K562 (cell line): Measurements from ENCODE around the gene FAM53A. TPM values are rescaled to one million over a fixed set of nuclear protein-coding genes. Genes with fewer than 3 reads are reported as not detected.

ENCODE experiments used
- CTBP1 ChIP-seq: fragments of 450-650 bp; IDR thresholded peaks from 2 replicates; pipeline ENCODE4 v1.6.1; 2016; ENCODE audit warnings: borderline replicate concordance
- FOXA1 ChIP-seq: fragments of 450-650 bp; IDR thresholded peaks from 2 replicates; pipeline ENCODE4 v1.6.1; 2016; ENCODE audit warnings: mild to moderate bottlenecking, borderline replicate concordance
- GABPB1 ChIP-seq: sonication (generic); formaldehyde crosslinking; IDR thresholded peaks from 2 replicates; pipeline ENCODE4 v1.8.0; 2022; ENCODE audit warnings: mild to moderate bottlenecking, missing genetic modification reagents
- HMG20A ChIP-seq: fragments of 450-650 bp; formaldehyde crosslinking; conservative IDR thresholded peaks from 2 replicates; pipeline ENCODE4 v1.4.0; 2020; ENCODE audit warnings: mild to moderate bottlenecking, mixed read lengths
- KAT2B ChIP-seq: IDR thresholded peaks from one replicate; pipeline ENCODE4 v1.6.1; 2012; ENCODE audit warnings: low read depth, mild to moderate bottlenecking, control low read depth, inconsistent platforms, low read length, moderate library complexity
- NFYB ChIP-seq: IDR thresholded peaks from 2 replicates; pipeline ENCODE4 v1.6.1; 2011; ENCODE audit warnings: mild to moderate bottlenecking, moderate library complexity; ENCODE audit not compliant: insufficient read length; ENCODE audit errors: extremely low read depth
- RCOR1 ChIP-seq, 2 experiments: IDR thresholded peaks; 2 replicates each; pipeline ENCODE4 v1.6.1; 2012; ENCODE audit warnings: low read depth in 2 of 2, low read length in 2 of 2, borderline replicate concordance in 1 of 2, improper control_type of control experiment in 1 of 2
- ZNF41 ChIP-seq: fragments of 250-450 bp; sonication (Bioruptor Pico); conservative IDR thresholded peaks from 2 replicates; pipeline ENCODE4 v1.4.0; 2020; ENCODE audit warnings: mild to moderate bottlenecking
- polyA plus RNA-seq, 8 experiments: library from polyadenylated mRNA; depleted of rRNA in 4 of 8; stranded (reverse) in 5 of 8; unstranded in 3 of 8; fragments of >200 nt; fragmentation: Nextera tagmentation in 2 of 8; fragmentation: Illumina TruSeq in 1 of 8; extraction: Ambion mirVana in 2 of 8; extraction: Trizol in 1 of 8; gene quantifications; 2 replicates each; pipeline versions ENCODE4 v1.2.1 to v1.2.3, GENCODE V29; 2011 to 2014; ENCODE audit warnings: inconsistent platforms in 1 of 8, missing spikeins in 1 of 8
- total RNA-seq, 7 experiments: library from RNA; depleted of rRNA in 6 of 7; stranded (reverse); fragments of >200 nt in 6 of 7; fragmentation: Illumina TruSeq in 2 of 7; extraction: Trizol in 2 of 7; gene quantifications; 2 replicates each; pipeline versions ENCODE4 v1.2.1 to v1.2.3, GENCODE V29; 2011 to 2021; ENCODE audit warnings: low replicate concordance in 1 of 7
- TF ChIP-seq, protein P1 (sequence below): sonication (generic); formaldehyde crosslinking; IDR thresholded peaks from 2 replicates; pipeline ENCODE4 v1.9.0; 2022; ENCODE audit warnings: mild to moderate bottlenecking, missing genetic modification reagents
- TF ChIP-seq, protein P2 (sequence below): fragments of 450-650 bp; formaldehyde crosslinking; IDR thresholded peaks from 2 replicates; pipeline ENCODE4 v1.4.0; 2020; ENCODE audit warnings: mild to moderate bottlenecking, moderate library complexity
- TF ChIP-seq, protein P3 (sequence below): fragments of 200-800 bp; sonication (Bioruptor generic); IDR thresholded peaks from 2 replicates; pipeline ENCODE4 v1.6.1; 2017; ENCODE audit warnings: missing genetic modification characterization, missing compliant biosample characterization
- TF ChIP-seq, protein P4 (sequence below): IDR thresholded peaks from 2 replicates; pipeline ENCODE4 v1.6.1; 2011; ENCODE audit warnings: borderline replicate concordance, low read depth, mild to moderate bottlenecking, moderate library complexity, low read length; ENCODE audit not compliant: insufficient read depth, poor library complexity, severe bottlenecking

Gene FAM53A
- total and polyA plus RNA-seq, 9 of the 15 experiments (the other 6 are each of a cell fraction or from before 2014, with no cell fraction given) = 0.53 to 2.7 (median 1.4) TPM; not detected in 2

DNA sequence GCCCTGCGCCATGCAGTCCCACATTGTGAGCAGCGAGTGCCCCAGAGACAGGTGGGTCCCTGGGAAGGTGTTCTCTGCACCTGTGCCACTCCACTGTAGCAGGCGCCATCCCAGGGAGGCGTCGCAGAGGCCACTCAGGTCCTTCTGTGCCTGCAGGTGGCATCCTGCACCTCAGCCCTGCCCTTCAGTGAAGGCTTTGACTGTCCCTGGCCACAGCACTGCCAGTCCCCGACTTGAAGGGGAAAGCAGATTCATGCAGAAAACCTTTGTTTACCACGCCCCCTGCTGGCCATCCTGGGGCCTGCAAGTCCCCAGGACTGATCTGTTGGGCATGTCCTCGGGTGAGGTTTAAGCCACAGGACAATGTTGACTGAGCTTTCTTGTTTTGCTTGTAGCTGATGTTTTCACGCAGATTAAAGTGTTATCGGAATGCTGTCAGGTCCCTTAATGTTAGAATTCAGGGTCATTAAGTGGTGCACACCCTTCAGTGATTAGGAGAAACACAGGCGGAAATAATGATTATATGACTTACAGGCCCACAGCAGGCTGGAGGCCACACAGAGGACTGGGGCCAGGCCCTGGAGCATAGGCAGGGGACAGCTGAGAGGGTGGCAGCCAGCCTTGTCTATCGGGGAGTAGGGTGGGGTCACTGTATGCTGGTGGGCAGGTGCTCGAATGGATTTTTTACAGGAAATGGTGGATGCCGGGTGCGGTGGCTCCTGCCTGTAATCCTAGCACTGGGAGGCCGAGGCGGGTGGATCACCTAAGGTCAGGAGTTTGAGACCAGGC, 42.2 kb upstream of the FAM53A start (continued):
- TF ChIP-seq GABPB1 (0 out of 2 replicates have a peak, but pooled peaks have one; percentile 15), KAT2B (no peak), RCOR1 (IDR thresholded peaks at IDR 0.05; ENCODE audit: borderline replicate concordance in 1 of 2, low read depth in 2 of 2, low read length in 2 of 2) (peak in 1 of 2 experiments; percentile 37; a peak in 1 of 4 replicates), NFYB (no peak), CTBP1 (peak; percentile 45; the same call in 1 of the 2 replicates), ZNF41 (CRISPR knock-in tag) (no peak), FOXA1 (no peak), HMG20A (CRISPR knock-in tag) (no peak)
- TF ChIP-seq, protein P1, sequence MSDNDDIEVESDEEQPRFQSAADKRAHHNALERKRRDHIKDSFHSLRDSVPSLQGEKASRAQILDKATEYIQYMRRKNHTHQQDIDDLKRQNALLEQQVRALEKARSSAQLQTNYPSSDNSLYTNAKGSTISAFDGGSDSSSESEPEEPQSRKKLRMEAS (CRISPR knock-in tag) = 0 out of 2 replicates have a peak, but pooled peaks have one; percentile 7
- TF ChIP-seq, protein P2, sequence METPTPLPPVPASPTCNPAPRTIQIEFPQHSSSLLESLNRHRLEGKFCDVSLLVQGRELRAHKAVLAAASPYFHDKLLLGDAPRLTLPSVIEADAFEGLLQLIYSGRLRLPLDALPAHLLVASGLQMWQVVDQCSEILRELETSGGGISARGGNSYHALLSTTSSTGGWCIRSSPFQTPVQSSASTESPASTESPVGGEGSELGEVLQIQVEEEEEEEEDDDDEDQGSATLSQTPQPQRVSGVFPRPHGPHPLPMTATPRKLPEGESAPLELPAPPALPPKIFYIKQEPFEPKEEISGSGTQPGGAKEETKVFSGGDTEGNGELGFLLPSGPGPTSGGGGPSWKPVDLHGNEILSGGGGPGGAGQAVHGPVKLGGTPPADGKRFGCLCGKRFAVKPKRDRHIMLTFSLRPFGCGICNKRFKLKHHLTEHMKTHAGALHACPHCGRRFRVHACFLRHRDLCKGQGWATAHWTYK (CRISPR knock-in tag) = no peak
- TF ChIP-seq, protein P3, sequence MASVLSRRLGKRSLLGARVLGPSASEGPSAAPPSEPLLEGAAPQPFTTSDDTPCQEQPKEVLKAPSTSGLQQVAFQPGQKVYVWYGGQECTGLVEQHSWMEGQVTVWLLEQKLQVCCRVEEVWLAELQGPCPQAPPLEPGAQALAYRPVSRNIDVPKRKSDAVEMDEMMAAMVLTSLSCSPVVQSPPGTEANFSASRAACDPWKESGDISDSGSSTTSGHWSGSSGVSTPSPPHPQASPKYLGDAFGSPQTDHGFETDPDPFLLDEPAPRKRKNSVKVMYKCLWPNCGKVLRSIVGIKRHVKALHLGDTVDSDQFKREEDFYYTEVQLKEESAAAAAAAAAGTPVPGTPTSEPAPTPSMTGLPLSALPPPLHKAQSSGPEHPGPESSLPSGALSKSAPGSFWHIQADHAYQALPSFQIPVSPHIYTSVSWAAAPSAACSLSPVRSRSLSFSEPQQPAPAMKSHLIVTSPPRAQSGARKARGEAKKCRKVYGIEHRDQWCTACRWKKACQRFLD = no peak
- TF ChIP-seq, protein P4, sequence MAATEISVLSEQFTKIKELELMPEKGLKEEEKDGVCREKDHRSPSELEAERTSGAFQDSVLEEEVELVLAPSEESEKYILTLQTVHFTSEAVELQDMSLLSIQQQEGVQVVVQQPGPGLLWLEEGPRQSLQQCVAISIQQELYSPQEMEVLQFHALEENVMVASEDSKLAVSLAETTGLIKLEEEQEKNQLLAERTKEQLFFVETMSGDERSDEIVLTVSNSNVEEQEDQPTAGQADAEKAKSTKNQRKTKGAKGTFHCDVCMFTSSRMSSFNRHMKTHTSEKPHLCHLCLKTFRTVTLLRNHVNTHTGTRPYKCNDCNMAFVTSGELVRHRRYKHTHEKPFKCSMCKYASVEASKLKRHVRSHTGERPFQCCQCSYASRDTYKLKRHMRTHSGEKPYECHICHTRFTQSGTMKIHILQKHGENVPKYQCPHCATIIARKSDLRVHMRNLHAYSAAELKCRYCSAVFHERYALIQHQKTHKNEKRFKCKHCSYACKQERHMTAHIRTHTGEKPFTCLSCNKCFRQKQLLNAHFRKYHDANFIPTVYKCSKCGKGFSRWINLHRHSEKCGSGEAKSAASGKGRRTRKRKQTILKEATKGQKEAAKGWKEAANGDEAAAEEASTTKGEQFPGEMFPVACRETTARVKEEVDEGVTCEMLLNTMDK = peak; percentile 85
